GM13977 (cell line): ENCODE measurements around the gene SNX1.
"Not testable (repeated sequence)": the region's sequence is repeated elsewhere in the genome, so short reads cannot be mapped to it uniquely, and the experiment has no call there.

Source experiments
- DNase-seq: peaks from one replicate; pipeline ENCODE4 v3.0.0; 2012; ENCODE audit warnings: low spot score
- in situ Hi-C: fragments of 300-500 bp; cut with MboI; formaldehyde crosslinking; loops from one replicate; pipeline ENCODE4 v1.12.0; 2022; ENCODE audit warnings: low sequenced_read_pairs, low pct_unique_long_range_greater_than_20kb, mixed read lengths, inconsistent platforms; ENCODE audit not compliant: unreplicated experiment
- TF ChIP-seq, protein P1 (sequence below): IDR thresholded peaks from 2 replicates; pipeline ENCODE4 v1.5.1; 2012; ENCODE audit warnings: mild to moderate bottlenecking, control low read depth; ENCODE audit not compliant: insufficient read depth; ENCODE audit errors: extremely low read depth, missing control alignments

SNX1 gene

DNA sequence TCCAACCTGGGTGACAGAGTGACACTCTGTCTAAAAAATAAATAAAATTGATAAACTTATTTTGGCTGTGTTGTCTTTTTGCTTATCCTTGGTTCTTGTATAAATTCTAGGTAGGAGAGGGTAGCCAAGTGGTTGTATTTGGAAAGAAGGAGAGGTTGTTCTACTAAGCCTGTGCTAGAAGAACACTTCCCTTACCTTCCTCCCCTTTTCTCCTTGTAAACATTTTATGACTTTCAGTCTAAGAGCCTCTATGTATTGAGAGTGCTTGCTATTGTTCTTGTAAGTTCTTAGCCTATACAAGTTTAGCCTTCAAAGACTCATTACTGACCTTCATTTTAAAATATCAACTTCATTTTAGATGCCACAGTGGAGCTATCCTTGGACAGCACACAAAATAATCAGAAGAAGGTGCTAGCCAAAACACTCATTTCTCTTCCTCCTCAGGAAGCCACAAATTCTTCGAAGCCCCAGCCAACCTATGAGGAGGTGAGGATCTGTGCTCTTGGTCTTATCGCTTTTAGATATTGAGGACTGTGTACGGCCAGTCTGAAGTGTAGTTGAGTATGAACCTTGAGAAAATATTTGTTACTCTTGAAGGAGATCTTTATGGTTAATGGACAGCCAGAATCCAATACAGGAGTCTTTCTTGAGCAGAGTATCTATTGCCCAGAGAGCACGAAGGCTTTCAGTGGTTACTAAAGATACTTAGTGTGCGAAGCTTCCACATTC, 22.1 kb downstream of the SNX1 start:
- TF ChIP-seq, protein P1, sequence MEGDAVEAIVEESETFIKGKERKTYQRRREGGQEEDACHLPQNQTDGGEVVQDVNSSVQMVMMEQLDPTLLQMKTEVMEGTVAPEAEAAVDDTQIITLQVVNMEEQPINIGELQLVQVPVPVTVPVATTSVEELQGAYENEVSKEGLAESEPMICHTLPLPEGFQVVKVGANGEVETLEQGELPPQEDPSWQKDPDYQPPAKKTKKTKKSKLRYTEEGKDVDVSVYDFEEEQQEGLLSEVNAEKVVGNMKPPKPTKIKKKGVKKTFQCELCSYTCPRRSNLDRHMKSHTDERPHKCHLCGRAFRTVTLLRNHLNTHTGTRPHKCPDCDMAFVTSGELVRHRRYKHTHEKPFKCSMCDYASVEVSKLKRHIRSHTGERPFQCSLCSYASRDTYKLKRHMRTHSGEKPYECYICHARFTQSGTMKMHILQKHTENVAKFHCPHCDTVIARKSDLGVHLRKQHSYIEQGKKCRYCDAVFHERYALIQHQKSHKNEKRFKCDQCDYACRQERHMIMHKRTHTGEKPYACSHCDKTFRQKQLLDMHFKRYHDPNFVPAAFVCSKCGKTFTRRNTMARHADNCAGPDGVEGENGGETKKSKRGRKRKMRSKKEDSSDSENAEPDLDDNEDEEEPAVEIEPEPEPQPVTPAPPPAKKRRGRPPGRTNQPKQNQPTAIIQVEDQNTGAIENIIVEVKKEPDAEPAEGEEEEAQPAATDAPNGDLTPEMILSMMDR = no peak
- in situ Hi-C loops = no loop called here
- no peak for DNase-seq

GRCh38 chr15:64120322-64120721, 24.5 kb downstream of the SNX1 start:
- in situ Hi-C loops, DNase-seq: not testable (repeated sequence)

DNA sequence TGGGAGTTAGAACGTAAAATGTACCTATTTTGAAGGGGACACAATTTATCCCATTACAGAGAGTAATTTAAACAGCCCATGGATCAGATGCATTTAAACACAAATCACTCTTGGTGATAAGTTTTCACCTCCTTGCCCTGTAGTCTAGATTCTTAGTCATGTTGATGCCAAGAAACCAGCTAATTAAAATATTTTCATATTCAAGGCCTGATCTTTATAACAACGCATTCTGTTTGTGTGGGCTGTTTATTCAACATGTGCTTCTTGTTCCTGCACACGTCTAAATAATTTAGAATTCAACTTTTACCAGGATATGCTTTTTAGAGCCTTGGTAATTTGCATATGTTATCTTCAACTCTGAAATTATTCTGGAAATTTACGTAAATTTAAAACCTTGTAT, 25.8 kb downstream of the SNX1 start:
- TF ChIP-seq, protein P1 = no peak
- in situ Hi-C loops = no loop called here
- no peak for DNase-seq

DNA sequence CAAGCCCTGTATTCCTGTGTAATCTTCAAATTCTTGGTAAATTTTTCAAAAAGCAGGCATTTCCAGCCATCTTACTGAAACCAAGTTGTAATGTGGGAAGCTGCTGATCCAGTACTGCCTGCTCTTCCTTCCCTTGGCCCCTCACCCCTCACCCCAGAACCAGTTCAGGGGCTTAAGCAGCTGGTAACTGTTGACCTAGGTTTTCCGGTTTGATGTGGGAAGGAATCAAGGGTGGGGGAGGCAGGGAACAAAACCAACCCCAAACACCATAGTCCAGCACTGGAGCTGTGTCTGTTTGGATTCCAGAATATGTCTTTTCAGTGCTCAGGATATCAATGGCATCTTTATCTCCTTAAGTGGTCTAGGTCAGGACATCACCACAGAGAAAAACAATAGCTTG, 26.7 kb downstream of the SNX1 start:
- TF ChIP-seq, protein P1 = no peak
- in situ Hi-C loops = no loop called here
- no peak for DNase-seq

DNA sequence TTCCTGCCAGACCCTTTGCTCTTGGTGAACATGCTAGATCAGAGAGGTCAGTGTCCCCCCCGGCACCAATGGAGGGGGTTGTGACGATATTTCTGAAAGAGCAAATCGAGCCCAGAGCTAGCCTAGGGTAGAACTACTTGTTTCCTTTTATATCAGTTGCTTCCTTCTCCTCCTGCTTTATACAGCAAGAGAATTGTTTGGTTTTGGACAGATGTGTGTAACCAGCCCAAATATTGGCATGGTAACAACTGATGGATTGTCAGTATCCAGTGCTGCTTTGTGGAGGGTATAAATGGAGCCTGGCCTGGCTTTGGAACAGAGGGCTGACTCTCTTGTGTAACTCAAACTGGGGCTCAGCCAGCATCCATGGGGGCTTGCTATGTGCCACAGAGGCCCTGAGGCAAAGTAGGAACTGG, 27.2 kb downstream of the SNX1 start:
- no peak for DNase-seq
- in situ Hi-C loops = no loop called here
- TF ChIP-seq, protein P1 = no peak

DNA sequence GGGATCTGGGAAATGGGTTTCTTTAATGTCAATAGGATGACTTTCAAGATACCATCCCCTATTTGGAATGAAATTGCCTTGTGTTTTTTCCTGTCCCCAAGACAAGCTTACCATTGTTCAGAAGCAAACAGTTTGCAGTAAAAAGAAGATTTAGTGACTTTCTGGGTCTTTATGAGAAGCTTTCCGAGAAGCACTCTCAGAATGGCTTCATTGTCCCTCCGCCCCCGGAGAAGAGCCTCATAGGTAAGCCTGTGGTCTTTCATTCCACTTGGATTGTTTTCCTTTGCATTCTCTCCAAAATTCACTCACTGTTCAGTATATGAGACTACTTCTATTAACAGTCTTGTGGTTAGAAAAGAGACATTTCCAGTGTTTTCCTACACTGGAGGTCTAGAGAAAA, 30.2 kb downstream of the SNX1 start:
- in situ Hi-C loops = no loop called here
- DNase-seq = no peak
- TF ChIP-seq, protein P1 = no peak

GRCh38 chr15:64127521-64128270, 31.9 kb downstream of the SNX1 start:
- TF ChIP-seq, protein P1 = no peak
- in situ Hi-C loops = no loop called here
- no peak for DNase-seq
